G401.6 (cell line): ENCODE data around the gene AUTS2.

Source experiments
- FAIRE-seq: peaks from 2 replicates; lab custom pipeline; 2012; peaks lifted over from hg19 to GRCh38; lab: Jason Lieb, UNC

The AUTS2 gene

DNA sequence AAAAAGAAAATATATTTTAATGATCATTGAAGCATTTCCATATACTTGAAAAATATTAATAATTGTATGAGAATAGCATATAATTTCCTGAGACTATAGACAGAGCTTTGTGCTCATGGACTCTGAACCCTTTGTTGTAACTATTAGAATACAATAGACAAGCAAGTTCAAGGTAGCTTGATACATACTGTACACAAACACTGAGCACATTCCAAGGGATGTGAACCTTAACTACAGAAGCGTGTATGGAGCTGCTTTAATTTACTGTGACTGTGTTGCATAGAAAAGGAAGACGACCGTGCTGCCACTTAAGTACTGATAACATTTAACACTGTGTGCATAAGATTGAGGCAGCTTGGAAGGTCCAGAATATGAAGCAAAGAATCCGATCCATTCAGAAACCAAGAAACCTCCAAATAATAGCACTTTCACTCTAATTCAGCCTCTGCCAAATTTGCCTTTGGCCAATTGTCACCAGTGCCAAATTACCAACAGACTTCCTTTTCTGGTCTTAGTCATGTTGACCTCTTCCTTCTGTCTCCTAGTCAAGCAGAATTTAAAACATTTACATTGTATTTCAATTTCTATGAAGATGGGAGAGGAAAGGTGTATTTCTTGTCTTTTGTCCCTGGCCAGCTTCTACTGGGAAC is 967.6 kb downstream of the AUTS2 start:
- FAIRE-seq = no peak

DNA sequence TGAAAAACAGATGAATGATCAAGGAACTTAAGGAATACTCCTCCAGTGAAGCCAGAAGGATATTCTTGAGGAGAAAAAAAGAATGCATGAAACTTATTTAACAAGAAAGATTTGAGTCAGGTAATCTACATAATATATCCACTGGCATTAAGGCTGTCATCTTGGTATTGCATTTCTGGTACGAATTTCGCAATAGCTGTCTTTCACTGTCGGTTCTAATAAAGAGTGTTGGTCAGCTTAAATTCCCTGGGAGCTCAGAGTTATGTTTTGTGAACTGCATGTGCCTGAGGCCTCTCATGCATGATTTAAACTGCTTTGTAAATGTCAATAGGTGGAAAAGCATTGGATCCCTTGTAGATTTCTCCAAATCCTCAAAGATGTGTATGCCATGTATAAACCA is 968.4 kb downstream of the AUTS2 start:
- no peak for FAIRE-seq

DNA sequence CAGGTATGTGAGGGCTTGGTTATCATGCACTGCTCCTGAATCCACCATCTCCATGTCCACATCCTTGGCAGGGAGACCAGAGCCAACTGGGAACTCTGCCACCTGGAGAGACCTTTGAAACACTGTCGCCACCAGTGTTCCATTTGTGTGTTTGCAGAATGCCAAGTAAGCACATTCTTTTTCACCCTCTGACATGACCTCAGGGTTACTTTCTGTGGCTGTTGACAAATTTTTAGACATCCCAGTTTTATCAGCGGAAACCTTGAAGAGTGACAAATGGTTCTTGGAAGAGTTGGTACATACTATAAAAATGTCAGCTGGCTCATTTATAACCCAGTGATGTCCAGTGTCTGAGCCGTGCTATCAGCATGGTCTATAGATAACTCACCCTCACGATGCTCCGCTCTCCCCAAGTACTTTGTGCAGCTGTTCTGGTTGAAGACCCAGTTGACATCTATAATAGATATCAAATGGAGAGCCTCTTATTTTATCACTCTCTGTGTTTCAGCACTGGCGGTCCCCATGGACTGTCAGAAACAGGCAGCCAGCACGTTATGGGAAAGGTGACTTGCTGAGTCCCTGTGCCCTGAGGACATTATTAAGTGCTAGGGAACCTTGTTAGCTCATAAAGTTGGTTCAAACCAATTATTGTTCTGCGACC is 970.5 kb downstream of the AUTS2 start:
- no peak for FAIRE-seq

DNA sequence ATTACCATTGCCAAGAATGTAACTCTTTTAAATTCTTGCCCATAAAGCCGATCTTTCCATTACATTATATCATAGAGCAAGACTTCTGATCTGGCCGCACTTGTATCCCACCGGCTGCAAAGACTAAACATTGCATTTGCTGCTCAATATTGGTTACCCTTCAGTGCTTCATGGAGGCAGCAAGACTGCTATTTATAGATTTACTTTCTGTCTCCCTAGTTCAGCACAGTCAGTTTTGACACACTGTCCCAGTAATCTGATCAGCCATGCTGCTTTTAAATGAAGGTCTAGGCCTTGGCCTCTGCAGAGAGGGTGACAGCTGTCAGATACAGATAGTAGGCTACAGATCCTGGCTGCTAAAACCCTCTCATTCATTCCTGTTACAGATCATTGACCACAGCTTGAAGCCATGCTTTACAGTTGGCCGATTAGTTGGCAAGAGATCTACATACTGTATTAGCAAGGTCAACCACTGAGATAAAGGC is 971.1 kb downstream of the AUTS2 start:
- FAIRE-seq = no peak

DNA sequence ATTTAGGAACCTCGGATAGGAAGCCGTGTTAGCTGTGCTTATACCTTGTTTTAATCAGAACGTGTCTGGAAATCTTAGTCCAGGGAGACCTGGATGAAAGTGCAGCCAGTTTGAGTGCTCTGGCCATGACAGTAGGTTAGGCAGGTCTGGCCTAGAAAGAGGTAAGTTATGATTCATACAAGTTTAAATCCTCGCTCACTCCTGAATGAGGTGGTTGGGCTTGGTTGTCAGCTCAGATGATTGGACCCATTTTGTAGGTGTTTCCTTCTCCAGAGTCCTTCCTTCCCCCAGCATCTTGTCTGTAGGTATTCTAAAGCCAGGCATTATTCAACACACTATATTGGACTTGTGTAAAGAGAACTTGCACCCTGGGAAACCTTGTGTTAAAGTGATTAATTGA is 971.8 kb downstream of the AUTS2 start:
- no peak for FAIRE-seq

DNA sequence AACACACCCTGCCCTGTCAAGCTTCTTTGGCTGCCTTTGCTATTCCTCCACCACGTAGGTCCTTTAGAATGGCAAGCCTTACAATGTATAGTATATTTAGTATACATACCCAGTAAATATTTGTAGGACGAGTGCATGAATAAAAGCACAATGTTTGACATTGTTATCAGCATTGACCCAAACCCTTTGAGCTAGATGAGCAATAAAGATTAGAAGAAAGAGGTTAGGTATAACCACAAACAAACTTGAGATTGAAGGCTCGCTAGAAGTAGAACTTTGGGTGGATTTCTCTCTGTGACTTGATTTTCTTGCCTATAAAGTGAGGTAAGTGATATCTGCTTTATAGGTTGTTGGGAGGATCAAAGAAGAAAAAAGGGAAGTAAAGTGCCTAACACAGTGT is 972.7 kb downstream of the AUTS2 start:
- no peak for FAIRE-seq

DNA sequence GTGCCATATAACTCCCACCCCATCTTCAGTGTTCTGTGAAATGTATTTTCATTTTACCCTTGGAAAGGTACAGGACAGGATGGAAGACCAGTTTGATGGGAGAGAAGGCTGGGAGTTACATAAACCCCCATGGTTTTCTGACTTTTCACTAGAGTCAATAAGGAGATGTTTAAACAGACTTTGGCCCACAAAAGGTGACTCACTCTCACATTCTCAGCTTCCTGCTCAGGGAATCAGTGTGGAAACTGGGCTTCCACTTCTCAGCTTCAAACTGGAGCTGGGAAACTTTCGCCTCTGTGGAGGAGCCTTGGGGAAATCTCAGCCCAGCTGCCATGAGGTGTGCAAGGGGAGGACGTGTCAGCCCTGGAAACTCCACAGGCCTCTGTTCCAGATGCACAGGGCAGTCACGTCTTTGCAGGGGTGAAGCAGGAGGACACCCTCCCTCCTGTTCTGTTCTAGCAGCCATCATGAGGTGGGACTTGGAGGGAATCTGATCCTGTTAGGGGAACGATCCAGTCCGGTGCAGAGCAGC is 973.2 kb downstream of the AUTS2 start:
- no peak for FAIRE-seq

DNA sequence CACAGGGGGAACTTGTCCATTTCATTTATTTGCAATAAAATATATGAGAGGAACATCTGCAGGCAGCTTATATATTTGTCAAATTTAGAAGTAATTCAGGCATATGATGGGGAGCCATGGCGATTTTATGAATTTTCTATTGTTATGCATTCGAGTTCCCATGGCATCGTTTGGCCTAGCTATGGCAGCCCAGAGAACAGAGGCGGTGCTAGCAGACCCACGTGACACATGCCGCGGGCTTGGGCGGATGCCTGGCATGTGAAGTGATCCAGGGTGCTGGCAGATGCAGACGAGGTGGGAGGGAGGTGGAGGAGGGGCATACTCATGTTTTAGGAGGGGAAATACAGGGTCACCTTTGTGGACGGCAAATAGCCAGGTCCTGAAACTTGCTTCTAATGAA is 973.7 kb downstream of the AUTS2 start:
- FAIRE-seq = no peak

DNA sequence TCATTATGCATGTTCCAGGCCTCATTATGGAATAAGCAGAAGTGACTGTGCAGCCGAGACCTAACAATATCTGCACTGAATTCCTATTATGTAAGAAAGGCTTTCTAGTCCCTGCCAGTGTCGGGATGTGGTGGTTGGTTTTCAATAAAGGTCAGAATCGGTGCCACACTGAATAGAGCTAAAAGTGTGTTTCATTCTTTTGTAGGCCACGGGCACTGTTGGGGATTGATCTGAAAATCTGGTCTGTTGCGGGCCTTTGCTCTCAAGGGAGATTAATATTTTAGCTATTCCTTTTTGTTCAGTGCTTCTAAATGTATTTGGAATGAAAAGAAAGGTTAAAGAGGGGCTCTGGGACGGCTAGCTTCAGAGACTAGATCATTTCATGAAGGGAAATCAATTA is 974.3 kb downstream of the AUTS2 start:
- FAIRE-seq = no peak

DNA sequence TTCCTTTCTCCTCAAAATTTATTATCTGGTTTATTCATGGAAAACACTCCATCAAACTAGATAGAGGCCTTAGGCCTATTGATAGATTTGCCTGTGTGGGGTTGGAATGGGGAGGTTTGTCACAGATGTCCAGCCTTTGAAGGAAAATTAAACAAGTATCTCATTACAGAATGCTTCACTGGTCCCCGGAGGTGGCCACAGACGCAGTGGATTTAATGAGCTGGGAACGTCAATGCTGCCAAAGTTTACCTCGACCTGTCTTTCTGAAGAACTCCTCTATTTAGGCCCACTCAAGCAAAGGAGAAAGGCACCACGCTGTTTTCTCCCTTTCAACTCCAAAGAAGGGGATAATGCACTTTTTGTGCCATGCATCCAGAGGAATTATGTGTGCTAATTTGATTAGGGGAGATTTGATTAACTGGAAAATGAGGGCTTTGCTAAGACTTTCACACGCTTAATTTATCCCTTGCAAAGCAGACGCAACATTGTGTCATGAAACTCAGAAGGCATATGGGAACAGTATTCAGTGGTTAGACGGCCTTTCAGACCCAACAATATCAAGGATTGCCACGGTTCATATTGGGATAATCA is 974.9 kb downstream of the AUTS2 start:
- no peak for FAIRE-seq

DNA sequence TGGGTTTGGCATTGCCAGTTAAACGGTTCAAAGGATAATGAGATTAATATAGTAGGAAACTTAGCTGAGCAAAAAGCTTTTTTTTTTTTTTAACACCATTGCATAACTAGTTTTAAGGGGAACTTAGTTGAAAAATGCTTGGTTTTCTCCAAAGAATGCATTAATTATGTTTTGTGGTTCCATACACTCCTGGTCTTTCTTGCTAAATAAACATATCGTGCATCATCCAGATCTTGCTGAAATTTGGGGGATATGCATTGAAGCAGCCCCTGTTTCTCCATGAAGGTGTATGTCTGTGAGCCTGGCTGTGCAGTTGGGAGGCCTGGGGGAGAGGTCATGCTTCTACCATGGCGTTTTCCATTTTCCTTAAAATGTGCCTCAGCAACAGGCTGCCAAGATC is 975.4 kb downstream of the AUTS2 start:
- no peak for FAIRE-seq

DNA sequence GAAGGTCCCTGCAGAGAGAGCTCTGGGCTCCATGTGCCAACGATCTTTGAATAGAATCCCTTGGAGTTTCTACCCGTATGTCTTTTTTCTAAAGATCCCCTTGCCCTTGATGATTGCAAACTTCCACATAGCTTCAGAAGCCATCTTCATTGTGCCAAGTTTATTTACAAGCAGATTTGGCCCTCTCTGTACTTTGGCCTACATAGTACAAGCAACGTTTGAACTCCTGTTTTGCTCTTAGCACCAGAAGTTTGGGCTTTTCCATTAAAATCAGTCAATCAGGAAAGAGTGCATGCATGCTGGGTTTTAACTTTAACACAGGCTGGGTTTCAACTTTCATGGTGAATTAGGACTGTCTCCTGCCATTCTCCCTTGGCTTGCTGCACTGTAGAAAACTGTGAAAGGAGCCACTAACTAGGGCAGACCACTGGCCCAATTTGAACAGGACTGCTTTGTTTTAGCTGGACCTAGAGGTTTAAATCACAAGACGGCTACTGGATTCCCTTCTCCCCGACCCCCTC is 976.1 kb downstream of the AUTS2 start:
- FAIRE-seq = no peak

DNA sequence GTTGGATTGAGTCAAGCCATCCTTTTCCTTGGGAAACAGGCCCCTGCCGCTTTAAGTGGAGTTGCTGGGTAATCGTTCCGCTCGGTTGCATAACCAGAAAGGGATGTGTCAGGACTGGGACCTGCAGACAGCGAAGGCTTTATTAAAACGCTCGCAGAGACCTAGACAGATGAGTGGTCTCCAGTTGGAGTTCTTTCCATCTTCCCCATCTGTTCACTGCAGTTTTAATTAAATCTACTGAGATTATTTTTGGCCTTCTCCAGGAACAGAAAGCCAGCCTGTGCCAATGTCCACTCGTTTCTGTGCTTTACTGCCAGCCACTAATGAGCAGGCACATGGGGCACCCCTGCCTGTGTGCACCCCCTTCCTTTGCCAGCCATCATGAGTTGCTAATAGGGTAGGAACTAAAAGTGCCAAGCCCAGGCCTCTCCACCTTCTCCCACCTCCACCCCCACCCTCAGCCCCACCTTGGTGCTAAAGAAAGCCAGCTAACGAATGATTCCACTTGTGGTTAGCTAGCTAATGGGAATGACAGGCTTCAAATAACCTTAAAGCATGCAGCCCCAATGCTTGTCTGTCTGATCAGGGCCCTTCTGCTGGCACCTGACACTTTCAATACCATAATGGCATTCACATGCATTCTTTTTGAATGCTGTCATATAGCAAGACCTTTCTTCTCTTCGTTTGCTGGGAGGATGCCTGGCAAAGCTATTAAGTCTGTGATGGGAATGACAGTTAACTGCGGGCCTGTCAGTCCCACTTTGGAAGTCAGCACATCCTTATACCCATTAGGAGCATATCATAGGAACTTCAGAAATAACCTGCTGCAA is 976.9 kb downstream of the AUTS2 start:
- FAIRE-seq = no peak

DNA sequence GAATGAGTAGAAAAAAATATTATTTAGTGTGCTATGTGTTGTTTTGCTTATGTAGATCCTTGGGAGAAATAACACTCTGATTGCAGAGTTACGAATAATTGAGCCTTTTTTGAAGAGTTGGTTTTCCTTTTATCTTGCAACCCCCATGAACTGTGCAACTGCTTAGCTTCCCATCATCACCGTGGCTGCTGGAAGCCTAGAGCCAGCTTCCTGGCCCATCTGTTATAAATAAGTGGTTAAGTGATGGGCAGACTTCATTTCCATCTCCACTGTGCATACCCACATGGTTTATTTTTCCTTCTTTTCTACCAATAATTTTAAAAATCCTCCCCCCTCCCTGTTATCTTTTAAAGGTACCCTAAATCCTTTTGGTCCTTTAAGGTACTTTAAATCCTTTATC is 978.8 kb downstream of the AUTS2 start:
- FAIRE-seq = no peak

DNA sequence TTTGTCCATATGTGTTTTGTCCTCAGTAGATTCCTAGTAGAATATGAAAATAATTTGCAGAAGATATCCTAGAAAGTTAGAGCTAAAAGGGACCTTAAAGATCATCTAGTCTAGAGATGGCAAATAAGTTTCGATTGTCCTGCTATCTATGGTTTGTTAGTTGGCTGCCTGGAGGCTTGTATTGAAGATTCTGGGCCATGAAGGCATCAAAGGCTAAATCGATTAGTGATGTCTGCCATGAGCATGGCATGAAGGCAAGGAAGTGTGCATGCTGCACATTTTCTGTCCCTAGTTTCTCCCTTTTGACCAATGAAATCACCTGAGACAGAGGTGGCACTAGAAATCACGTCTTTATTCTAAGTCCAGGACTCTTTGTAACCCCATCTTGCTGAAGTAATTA is 979.9 kb downstream of the AUTS2 start:
- FAIRE-seq = no peak

DNA sequence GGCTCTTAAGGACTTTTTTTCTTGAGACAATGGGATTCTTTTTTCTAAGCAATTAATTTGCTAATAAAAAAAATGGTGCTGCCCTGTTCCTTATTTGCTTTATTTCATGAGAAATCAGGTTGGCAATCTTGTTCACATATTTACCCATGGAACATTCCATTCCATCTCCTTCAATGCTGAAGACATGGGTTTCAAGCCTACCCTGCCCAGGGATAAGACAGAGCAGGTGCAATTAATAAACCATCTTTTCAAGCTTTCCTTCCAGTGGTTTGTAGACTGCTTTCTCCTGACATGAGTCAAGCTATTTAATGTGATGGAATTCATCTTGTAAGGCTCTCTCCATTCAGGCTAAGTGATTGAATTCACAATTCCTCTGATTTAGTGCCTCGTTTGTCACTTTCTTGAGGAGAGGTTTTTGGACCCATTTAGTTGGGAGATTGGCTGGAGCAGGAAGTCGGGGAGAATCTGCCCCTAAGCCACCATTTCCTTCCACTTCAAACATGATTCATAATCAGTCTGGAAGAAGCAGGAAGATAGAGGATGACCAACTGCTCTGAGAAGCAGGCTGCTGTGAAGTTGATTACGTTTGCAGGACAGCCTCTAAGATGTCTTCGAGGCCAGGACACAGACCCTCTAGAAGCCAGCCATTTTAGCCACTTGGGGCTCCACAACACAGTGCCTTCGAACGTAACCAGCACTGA is 981.3 kb downstream of the AUTS2 start:
- no peak for FAIRE-seq

DNA sequence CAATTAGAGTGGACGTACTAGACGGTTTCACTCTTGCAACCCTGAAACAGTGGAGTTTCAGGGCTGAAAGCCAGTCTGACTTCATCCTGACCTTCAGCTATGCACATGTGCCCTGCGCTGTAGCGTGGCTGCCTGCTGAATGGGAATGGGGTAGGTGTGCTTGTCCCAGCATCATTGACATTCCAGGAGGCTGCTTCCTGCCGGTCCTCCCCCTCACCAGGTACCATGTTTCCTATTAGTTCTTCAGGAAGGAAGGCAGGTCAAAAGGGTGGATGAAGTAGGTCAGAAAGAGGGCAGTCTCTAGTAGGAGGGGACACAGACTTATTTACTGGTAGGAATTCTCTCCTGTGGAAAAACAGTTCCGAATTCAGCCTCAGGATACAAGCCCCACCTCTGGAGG is 981.9 kb downstream of the AUTS2 start:
- no peak for FAIRE-seq

DNA sequence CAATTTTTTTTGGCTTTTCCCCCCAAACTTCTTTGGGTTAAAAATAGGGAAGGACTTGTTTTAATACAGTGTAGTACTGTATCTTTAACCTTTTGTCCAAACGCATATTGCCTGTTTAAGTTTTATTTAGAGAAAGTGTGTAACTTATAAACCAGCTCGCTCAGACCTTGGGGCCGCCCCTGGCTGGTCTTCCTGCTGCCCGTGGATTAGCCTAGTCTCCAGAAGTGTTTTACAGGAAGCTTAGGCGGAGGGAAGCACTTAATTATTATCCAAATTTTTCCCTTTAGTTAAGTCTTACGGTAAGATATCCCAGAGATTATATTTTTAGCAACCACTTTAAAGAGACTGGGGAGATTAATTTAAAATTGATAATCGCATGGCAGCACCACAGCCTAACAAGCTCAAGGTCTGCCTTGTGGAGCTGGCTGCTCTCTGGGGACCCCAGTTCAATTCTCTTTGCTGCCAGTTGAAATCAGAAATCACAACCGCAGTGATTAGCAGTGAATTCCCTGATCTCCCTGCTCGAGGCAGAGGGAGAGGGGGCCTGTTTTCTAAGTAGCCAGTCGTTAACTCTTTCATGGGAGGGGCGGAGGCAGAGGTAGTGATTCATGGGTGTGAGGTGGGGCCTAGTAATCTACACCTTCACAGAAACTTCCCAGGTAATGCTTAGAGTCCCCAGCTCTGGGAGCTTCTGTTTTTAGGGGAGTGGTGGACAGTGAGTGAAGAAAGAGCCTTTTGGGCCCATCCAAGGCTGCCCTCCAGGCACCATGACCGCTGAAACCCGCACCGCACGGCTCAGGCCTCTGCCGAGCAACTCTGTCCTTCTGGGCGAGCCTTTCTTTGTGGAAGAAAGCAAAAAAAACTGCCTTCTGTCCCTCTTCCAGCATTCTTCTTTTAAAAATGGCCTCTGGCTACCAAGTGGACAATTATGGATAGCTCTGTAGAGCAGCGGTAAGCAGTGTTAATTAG is 984.9 kb downstream of the AUTS2 start:
- FAIRE-seq = no peak

DNA sequence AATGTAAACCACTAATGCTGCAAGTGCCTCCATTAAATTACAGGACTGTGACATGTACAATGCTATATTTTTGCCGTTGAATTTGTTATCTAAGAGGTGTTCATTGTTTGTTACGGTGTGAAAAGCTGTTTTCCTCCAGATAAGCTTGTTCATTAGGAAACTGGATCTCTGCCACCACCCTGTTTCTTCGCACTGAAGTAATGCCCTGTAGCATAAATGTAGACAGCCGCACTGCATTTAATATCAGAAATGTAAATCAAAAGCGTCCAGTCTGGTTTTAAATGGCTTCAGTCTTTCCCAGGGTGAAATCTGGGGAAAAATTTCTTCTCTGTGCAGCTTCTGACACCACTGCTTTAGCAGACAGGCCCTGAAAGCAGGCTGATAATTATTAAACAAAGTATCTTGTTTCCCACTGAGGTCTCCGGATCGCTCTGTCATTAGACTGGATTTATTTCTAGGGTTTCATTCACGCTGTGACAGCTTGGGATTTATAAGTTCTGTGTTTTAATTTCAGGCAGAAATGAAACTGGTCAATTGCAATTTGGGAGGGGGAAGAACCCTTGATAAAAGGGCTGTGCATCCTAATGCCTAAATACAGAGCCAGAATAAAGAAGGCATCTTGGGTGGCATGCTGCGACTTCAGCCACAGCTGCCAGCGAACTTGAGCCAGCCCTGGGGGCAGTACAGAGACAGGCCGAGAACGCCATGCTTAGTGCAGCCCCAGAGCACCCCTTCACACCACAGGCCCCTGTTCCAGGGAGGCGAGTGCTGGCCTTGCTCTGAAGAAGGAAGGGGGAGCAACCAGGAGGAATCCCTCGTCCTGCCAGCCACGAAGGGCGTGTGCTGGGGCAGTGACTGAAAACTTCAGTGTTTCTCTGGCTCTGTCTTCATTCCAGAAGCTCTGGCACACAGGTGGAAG is 985.9 kb downstream of the AUTS2 start:
- no peak for FAIRE-seq

DNA sequence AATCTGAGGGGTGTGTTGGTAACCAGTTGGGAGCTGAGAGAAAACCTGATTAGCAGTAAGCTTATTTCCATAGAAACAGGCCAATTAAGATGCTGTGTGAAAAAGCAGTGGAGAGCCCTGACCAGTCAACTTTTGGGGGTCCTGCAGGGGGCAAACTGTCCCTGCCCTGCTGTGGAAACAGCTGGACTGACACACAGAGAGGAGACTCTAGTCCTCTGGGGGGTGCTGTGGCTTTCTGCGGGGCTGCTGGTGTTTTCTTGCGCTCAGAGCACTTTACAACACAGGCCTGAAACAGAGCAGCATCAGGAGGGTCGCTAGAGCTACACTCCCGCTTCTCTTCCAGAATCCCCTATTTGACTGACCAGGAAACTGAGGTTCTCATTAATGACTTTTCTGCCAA is 986.8 kb downstream of the AUTS2 start:
- no peak for FAIRE-seq
